ENCODE data around the gene ARSG. TPM values are rescaled to one million over a fixed set of nuclear protein-coding genes. Genes with fewer than 3 reads are reported as not detected.

The ARSG gene
- total RNA-seq, 6 donors from 2014 or later = 3.6 to 16.8 (median 7.7) TPM

- DNase-seq (no peak), ATAC-seq (ENCODE audit: low FRiP score in 2 of 2) (no peak)
- no peaks in the 10 kb centered on the region for H3K27me3 ChIP-seq
- TF ChIP-seq CTCF (IDR thresholded peaks at IDR 0.05) (no peak), POLR2AphosphoS5 (IDR thresholded peaks at IDR 0.05) (no peak), POLR2A (IDR thresholded peaks at IDR 0.05) (no peak), EP300 (IDR thresholded peaks at IDR 0.05) (no peak)
- H3K4me3 ChIP-seq = no peak overlapping the region
- no peaks in the 10 kb centered on the region for H3K4me1 ChIP-seq
- H3K27ac ChIP-seq = no peak overlapping the region
- H3K9me3 ChIP-seq = no peaks in the 10 kb centered on the region
- H3K36me3 ChIP-seq = peaks cover 26 to 100% (median 83%) of the 10 kb centered on the region in 4 donors
- WGBS, 2 donors = 95% methylated on average over 12 of the region's 12 CpGs
These were observed 134.7 kb downstream of the ARSG start for GRCh38 chr17:68425979-68426378.

GRCh38 chr17:68427575-68427974, 136.3 kb downstream of the ARSG start:
- peaks cover 36 to 100% (median 88%) of the 10 kb centered on the region in 4 donors for H3K36me3 ChIP-seq

GRCh38 chr17:68428498-68429172, 137.3 kb downstream of the ARSG start:
- H3K27me3 ChIP-seq = no peaks in the 10 kb centered on the region
- H3K9me3 ChIP-seq = no peaks in the 10 kb centered on the region
- H3K36me3 ChIP-seq = peaks cover 43 to 100% (median 90%) of the 10 kb centered on the region in 4 donors
- ATAC-seq (ENCODE audit: low FRiP score in 2 of 2) (no peak), DNase-seq (no peak)
- no peak for TF ChIP-seq EP300 (IDR thresholded peaks at IDR 0.05)
- TF ChIP-seq CTCF (IDR thresholded peaks at IDR 0.05) = no peak
- TF ChIP-seq POLR2A (IDR thresholded peaks at IDR 0.05) = no peak
- TF ChIP-seq POLR2AphosphoS5 (IDR thresholded peaks at IDR 0.05) = no peak
- no peak overlapping the region for H3K27ac ChIP-seq
- WGBS, 2 donors = 88 to 92% methylated on average over 12 to 14 of the region's 14 CpGs
- H3K4me3 ChIP-seq = no peak overlapping the region
- H3K4me1 ChIP-seq = no peaks in the 10 kb centered on the region

More at GRCh38 chr17:68427575-68427974, 136.3 kb downstream of the ARSG start:
- Histone ChIP-seq H3K4me1 (no peaks in the 10 kb centered on the region), H3K9me3 (no peaks in the 10 kb centered on the region), H3K4me3 (no peak overlapping the region), H3K27ac (no peak overlapping the region), H3K27me3 (no peaks in the 10 kb centered on the region)
- TF ChIP-seq POLR2AphosphoS5 (IDR thresholded peaks at IDR 0.05) (no peak), POLR2A (IDR thresholded peaks at IDR 0.05) (no peak), CTCF (IDR thresholded peaks at IDR 0.05) (no peak), EP300 (IDR thresholded peaks at IDR 0.05) (no peak)
- DNase-seq = no peak
- ATAC-seq (ENCODE audit: low FRiP score in 2 of 2) = no peak
- WGBS, 2 donors = 94 to 97% methylated on average over 7 of the region's 7 CpGs

GRCh38 chr17:68429881-68430280, 138.6 kb downstream of the ARSG start:
- Histone ChIP-seq H3K27ac (no peak overlapping the region), H3K9me3 (no peaks in the 10 kb centered on the region), H3K27me3 (no peaks in the 10 kb centered on the region), H3K36me3 (peaks cover 52 to 100% (median 95%) of the 10 kb centered on the region in 4 donors), H3K4me1 (no peaks in the 10 kb centered on the region), H3K4me3 (no peak overlapping the region)
- 95 to 96% methylated on average over 6 to 11 of the region's 11 CpGs for WGBS, 2 donors
- DNase-seq = no peak
- ATAC-seq (ENCODE audit: low FRiP score in 2 of 2) = no peak
- no peak for TF ChIP-seq POLR2AphosphoS5 (IDR thresholded peaks at IDR 0.05)
- no peak for TF ChIP-seq POLR2A (IDR thresholded peaks at IDR 0.05)
- TF ChIP-seq CTCF (IDR thresholded peaks at IDR 0.05) = no peak
- TF ChIP-seq EP300 (IDR thresholded peaks at IDR 0.05) = no peak
